BLaER1 treated with 17β-estradiol and CSF1 and Interleukin-3, amounts not matched to agents 10 nM and 100 nM (cell line): ENCODE results near the gene XPC.
A peak's percentile ranks its signal among the peaks of the same experiment; 100 is the strongest.
"Not testable (repeated sequence)": the region's sequence is repeated elsewhere in the genome, so short reads cannot be mapped to it uniquely, and the experiment has no call there.

Experiments used
- H3K27ac ChIP-seq, 11 experiments: shearing (Covaris generic); formaldehyde crosslinking; 2 replicates each; pipeline ENCODE4 v1.8.1; 2022
- H3K27me3 ChIP-seq, 11 experiments: shearing (Covaris generic); formaldehyde crosslinking; 2 replicates each; pipeline ENCODE4 v1.8.1; 2022
- H3K36me3 ChIP-seq, 11 experiments: shearing (Covaris generic); formaldehyde crosslinking; 2 replicates each; pipeline ENCODE4 v1.8.1; 2022
- H3K4me1 ChIP-seq, 10 experiments: shearing (Covaris generic); formaldehyde crosslinking; 2 replicates each; pipeline ENCODE4 v1.8.1; 2022
- H3K4me2 ChIP-seq, 11 experiments: shearing (Covaris generic); formaldehyde crosslinking; 2 replicates each; pipeline ENCODE4 v1.8.1; 2022
- H3K4me3 ChIP-seq, 10 experiments: shearing (Covaris generic); formaldehyde crosslinking; 2 replicates each; pipeline ENCODE4 v1.8.1; 2022
- H3K9ac ChIP-seq, 11 experiments: shearing (Covaris generic); formaldehyde crosslinking; 2 replicates each; pipeline ENCODE4 v1.8.1; 2022
- H3K9me3 ChIP-seq, 11 experiments: shearing (Covaris generic); formaldehyde crosslinking; replicated peaks in 1 of 11; 2 replicates each; pipeline ENCODE4 v1.8.1; 2022
- H4K20me1 ChIP-seq, 11 experiments: shearing (Covaris generic); formaldehyde crosslinking; 2 replicates each; pipeline ENCODE4 v1.8.1; 2022
- Cebpa-rat ChIP-seq, 11 experiments: shearing (Covaris generic); IDR thresholded peaks; 2 replicates each; pipeline ENCODE4 v1.8.1; 2022

The XPC gene

GRCh38 chr3:14178247-14179113 is at the start of gene XPC, which contains the start of gene LSM3:
Gene XPC, minus strand, starts transcription at chr3:14178601. Its CDS starts 33 bp downstream, at chr3:14178568.
Gene LSM3, plus strand, starts transcription at chr3:14178817. Its CDS starts 44 bp downstream, at chr3:14178861.
- Histone ChIP-seq H3K27ac (peak within 1 kb of the TSS; percentile 85 to 96 (median 90)), H3K36me3 (peaks cover 17 to 28% (median 27%) of the 10 kb centered on the region in 11 experiments; a peak in 21 of 22 replicates), H3K4me1 (peaks cover 39 to 57% (median 52%) of the 10 kb centered on the region in 10 experiments), H3K27me3 (peaks cover 0 to 7% (median 0%) of the 10 kb centered on the region in 11 experiments; a peak in 5 of 22 replicates), H3K9me3 (no peaks in the 10 kb centered on the region), H4K20me1 (peaks cover 23 to 46% (median 38%) of the 10 kb centered on the region in 11 experiments; a peak in 21 of 22 replicates), H3K9ac (peak within 1 kb of the TSS; percentile 85 to 97 (median 92)), H3K4me2 (peak within 1 kb of the TSS; percentile 85 to 96 (median 91)), H3K4me3 (peak within 1 kb of the TSS; percentile 74 to 92 (median 86))
- TF ChIP-seq Cebpa-rat (IDR thresholded peaks at IDR 0.05) = no peak

GRCh38 chr3:14227856-14228255 is 49.5 kb upstream of the XPC start:
- Histone ChIP-seq H4K20me1 (no peaks in the 10 kb centered on the region), H3K27ac (peak overlapping the region in 1 of 11 experiments; percentile 64; a peak in 1 of 22 replicates), H3K4me1 (peaks cover 22 to 72% (median 43%) of the 10 kb centered on the region in 10 experiments), H3K9ac (no peak overlapping the region), H3K4me2 (peak overlapping the region in 3 of 11 experiments; percentile 67 to 74 (median 72); a peak in 4 of 22 replicates), H3K9me3 (peaks cover 0 to 7% (median 3%) of the 10 kb centered on the region in 11 experiments; a peak in 9 of 22 replicates), H3K4me3 (no peak overlapping the region), H3K36me3 (no peaks in the 10 kb centered on the region), H3K27me3 (no peaks in the 10 kb centered on the region)
- no peak for TF ChIP-seq Cebpa-rat (IDR thresholded peaks at IDR 0.05)

- not testable (repeated sequence) for H3K36me3 ChIP-seq, H3K4me3 ChIP-seq, H4K20me1 ChIP-seq, H3K27ac ChIP-seq, H3K9ac ChIP-seq, H3K27me3 ChIP-seq
- H3K4me2 ChIP-seq = peak overlapping the region in 9 of 11 experiments; percentile 2 to 54 (median 33); a peak in 15 of 22 replicates
- peaks cover 21 to 62% (median 37%) of the 10 kb centered on the region in 10 experiments for H3K4me1 ChIP-seq
- H3K9me3 ChIP-seq = peaks cover 7 to 18% (median 12%) of the 10 kb centered on the region in 11 experiments; a peak in 20 of 22 replicates
Measured at GRCh38 chr3:14226351-14226750, 48.0 kb upstream of the XPC start.

GRCh38 chr3:14225421-14225820 is 47.0 kb upstream of the XPC start:
- peaks cover 12 to 28% (median 21%) of the 10 kb centered on the region in 11 experiments; a peak in 20 of 22 replicates for H3K9me3 ChIP-seq
- peaks cover 21 to 52% (median 34%) of the 10 kb centered on the region in 10 experiments for H3K4me1 ChIP-seq
- H3K4me2 ChIP-seq = peak overlapping the region in 6 of 11 experiments; percentile 14 to 54 (median 36); a peak in 9 of 22 replicates
- H3K36me3 ChIP-seq = no peaks in the 10 kb centered on the region
- no peaks in the 10 kb centered on the region for H4K20me1 ChIP-seq
- TF ChIP-seq Cebpa-rat (IDR thresholded peaks at IDR 0.05) = no peak
- H3K4me3 ChIP-seq = no peak overlapping the region
- no peak overlapping the region for H3K27ac ChIP-seq
- H3K9ac ChIP-seq = no peak overlapping the region
- H3K27me3 ChIP-seq = no peaks in the 10 kb centered on the region

GRCh38 chr3:14224895-14225294 is 46.5 kb upstream of the XPC start:
- H4K20me1 ChIP-seq = no peaks in the 10 kb centered on the region
- no peak overlapping the region for H3K9ac ChIP-seq
- no peak overlapping the region for H3K4me3 ChIP-seq
- peaks cover 12 to 33% (median 25%) of the 10 kb centered on the region in 11 experiments; a peak in 20 of 22 replicates for H3K9me3 ChIP-seq
- H3K4me2 ChIP-seq = peak overlapping the region in 2 of 11 experiments; percentile 33 to 54; a peak in 2 of 22 replicates
- peaks cover 21 to 47% (median 32%) of the 10 kb centered on the region in 10 experiments for H3K4me1 ChIP-seq
- H3K27ac ChIP-seq = no peak overlapping the region
- no peak for TF ChIP-seq Cebpa-rat (IDR thresholded peaks at IDR 0.05)
- no peaks in the 10 kb centered on the region for H3K36me3 ChIP-seq
- H3K27me3 ChIP-seq = no peaks in the 10 kb centered on the region

GRCh38 chr3:14223595-14223994 is 45.2 kb upstream of the XPC start:
- Histone ChIP-seq H3K4me3 (no peak overlapping the region), H3K4me2 (no peak overlapping the region), H3K4me1 (peaks cover 8 to 34% (median 20%) of the 10 kb centered on the region in 10 experiments; a peak in 19 of 20 replicates), H3K27ac (no peak overlapping the region), H4K20me1 (no peaks in the 10 kb centered on the region), H3K36me3 (no peaks in the 10 kb centered on the region), H3K9ac (no peak overlapping the region), H3K9me3 (peaks cover 12 to 44% (median 32%) of the 10 kb centered on the region in 11 experiments; a peak in 20 of 22 replicates), H3K27me3 (no peaks in the 10 kb centered on the region)
- TF ChIP-seq Cebpa-rat (IDR thresholded peaks at IDR 0.05) = no peak

- no peaks in the 10 kb centered on the region for H4K20me1 ChIP-seq
- no peaks in the 10 kb centered on the region for H3K36me3 ChIP-seq
- H3K27me3 ChIP-seq = no peaks in the 10 kb centered on the region
- H3K4me2 ChIP-seq = peak overlapping the region in 2 of 11 experiments; percentile 9 to 29; a peak in 2 of 22 replicates
- no peak overlapping the region for H3K27ac ChIP-seq
- TF ChIP-seq Cebpa-rat (IDR thresholded peaks at IDR 0.05) = no peak
- H3K4me1 ChIP-seq = peaks cover 6 to 29% (median 15%) of the 10 kb centered on the region in 10 experiments; a peak in 17 of 20 replicates
- peaks cover 12 to 44% (median 32%) of the 10 kb centered on the region in 11 experiments; a peak in 20 of 22 replicates for H3K9me3 ChIP-seq
- H3K4me3 ChIP-seq = no peak overlapping the region
- H3K9ac ChIP-seq = no peak overlapping the region
Measured at GRCh38 chr3:14222900-14223594, 44.6 kb upstream of the XPC start.

- H3K27ac ChIP-seq = no peak overlapping the region
- no peaks in the 10 kb centered on the region for H4K20me1 ChIP-seq
- H3K36me3 ChIP-seq = no peaks in the 10 kb centered on the region
- H3K4me3 ChIP-seq = no peak overlapping the region
- H3K9ac ChIP-seq = no peak overlapping the region
- peaks cover 6 to 28% (median 14%) of the 10 kb centered on the region in 10 experiments; a peak in 17 of 20 replicates for H3K4me1 ChIP-seq
- peaks cover 12 to 44% (median 32%) of the 10 kb centered on the region in 11 experiments; a peak in 20 of 22 replicates for H3K9me3 ChIP-seq
- H3K27me3 ChIP-seq = no peaks in the 10 kb centered on the region
- H3K4me2 ChIP-seq = peak overlapping the region in 2 of 11 experiments; percentile 9 to 29; a peak in 2 of 22 replicates
- TF ChIP-seq Cebpa-rat (IDR thresholded peaks at IDR 0.05) = no peak
Measured at GRCh38 chr3:14222457-14222856, 44.1 kb upstream of the XPC start.
